Activated naive CD4-positive, alpha-beta T cell (primary cell): ENCODE measurements around the gene PPP1R18.

Experiments used
- DNase-seq, 4 experiments: peaks; one replicate each; lab custom pipeline; 2025; lab: John Stamatoyannopoulos, UW

PPP1R18 gene

DNA sequence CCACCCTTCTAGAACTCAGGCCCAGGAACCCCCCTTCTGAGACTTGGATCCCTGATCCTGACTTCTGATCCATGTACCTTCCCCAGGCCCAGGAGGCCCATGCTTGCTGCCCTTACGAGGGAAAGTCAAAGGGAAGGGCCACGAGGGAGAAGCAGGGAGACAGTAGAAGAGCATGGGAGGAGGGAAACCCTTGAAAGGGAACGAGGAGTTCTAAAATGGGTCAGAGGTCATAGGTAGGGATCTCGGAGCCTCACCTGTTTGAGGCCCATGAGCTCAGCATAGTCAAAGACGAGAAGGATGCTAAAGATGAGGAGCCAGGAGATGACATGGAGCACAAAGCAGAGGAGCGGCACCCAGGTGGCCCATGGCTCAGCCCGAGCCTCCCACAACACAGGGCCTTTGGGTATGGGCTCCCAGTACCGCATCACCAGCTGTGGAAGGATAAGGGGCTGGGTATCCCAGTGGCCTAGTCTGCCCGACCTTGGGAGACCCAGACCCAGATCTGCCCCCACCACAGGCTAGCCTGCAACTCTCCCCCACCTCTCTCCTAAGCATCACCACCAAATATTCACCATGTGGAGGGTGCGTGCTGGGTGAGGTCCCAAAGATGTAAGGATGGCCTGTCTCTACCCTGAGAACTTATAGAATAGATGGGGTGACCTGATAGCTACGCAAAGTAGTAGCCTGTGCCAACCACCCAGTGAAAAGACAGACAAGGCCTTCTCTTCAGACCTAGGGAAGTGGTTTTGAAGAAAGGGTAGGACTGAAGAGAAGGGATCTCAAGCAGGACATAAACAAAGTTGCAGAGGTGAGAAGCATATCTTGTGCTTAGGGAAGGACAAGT is 2.8 kb upstream of the PPP1R18 start:
- DNase-seq = no peak

DNA sequence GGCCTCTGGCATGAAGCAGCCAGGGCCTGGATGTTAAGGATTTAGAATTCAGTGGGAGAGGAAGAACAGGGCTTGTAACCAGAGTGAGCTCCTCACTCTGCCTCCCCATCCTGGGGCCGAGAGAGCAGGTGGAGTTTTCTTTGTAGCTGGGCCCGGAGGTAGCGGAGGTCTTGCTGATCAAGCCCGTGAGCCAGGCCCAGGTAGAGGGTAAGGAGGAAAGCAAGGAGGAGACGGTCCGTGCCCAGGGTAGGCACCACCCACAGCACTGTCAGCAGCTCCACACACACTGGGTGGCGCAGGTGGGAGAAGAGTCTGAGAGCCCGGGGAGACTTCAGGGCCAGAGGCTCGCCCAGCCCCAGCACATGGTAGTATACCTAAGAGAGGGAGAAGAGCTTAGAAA is 2.1 kb upstream of the PPP1R18 start:
- no peak for DNase-seq

DNA sequence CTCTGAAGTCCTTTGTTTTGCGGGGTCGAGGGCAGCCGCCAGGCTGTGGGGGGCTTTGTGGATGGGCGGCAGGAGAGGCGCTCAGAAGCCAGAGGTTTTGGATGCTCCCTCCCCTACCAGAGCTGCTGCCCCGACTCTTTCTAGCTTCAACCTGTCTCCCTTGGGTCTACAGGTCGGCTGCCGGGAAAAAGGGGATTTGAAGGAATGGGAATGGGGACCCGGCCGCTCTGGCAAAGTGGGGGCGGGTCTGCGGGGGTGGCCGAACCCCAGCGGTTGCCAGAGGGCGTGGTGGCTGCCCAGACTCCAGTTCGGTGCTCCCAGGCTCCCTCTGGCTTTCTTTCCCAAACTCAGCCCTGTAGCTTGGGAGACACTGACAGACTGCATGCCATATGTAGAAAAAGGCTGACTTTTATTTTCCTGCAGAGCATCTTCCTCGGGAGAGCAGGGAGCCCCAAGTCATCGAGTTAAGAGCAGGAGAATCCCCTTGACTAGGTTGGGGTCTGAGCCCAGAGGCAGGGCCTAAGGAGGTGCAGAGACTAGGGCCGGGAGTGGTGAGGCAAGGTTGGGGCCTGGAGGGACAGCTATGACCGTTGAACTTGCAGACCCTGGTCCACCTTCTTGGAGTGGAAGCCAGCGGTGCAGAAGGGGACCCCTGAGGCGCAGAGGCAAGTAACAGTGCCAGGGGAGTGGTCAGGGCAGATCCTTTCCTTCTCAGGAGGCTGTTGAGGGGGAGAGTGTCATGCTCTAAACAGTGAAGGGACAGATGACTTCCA is 1.4 kb upstream of the PPP1R18 start:
- DNase-seq = no peak

DNA sequence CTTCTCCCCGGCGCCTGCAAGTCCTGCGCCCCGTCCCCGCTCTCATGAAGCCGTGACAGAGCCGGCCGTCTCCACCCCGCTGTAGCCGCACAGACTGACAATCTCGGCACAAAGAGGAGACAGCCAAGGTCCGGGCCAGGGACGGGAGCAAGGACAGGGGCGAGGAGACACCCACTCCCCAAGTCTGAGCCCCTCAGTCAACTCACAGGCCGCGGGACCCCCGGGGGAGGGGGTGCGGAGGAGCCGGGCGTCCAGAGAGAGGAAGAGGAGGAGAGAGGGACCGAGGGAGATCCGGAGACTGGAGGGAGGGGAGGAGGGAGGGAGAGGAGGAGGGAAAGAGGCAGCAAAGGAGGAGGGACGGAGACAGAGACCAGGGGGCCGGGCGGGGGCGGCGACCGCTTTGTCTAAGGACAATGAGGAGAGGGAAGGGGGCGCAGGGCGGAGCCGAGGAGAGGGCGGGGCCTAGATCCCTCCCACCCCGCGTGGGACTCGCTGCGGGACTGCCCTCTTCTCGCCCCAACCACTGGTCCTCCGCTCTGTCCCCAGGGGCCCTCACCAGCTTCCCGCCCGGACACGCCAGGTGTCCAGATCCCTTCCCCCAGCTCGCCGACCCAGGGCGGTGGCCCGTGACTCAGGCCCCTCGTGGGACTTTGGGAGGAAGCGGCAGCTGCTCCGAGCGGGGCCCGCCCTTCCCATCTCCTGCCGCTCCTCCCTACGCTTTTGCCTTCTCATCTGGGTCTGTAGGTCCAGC is 638 bp upstream of the PPP1R18 start:
- DNase-seq = peak in 3 of 4 experiments; percentile 37 to 62 (median 47)

DNA sequence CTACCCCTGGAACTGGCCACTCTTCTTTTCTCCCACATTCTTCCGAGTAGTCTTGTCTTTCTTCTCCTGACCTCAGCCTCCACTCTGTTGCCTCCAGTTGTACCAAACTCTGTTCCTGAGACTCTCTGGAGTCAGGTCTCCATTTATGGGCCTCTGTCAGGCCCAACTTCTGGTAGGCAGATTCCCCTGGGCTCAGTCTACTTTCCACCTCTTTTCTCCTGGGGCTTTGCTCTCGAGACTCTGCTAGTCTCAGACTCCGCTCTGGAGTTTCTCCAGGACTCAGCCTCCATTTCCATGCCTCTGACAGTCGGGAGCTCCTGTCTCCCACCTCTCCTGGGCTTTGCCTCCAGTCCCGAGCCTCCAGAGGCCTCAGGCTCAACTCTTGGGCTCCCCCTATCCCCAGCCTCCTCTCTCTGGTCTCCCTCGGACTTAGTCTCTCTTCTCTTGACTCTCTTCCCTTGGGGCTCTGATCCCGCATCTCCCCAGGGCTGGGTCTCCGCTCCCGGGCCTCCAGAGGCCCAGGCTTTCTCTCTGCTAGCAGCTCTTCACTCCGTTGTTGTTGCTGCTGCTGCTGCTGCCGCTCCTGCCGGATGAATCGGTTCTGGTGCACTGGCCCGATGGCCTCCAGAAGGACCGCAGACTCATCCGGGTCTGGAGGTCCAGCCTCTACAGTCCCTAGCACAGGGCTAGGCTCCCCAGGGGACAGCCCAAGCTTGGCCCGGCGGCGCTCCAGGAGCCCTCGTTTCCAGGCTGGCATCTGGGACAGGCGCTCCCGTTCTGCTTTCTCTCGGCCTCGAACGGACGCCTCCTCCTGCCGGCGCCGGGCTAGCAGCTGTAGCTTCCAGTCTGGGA is 1.1 kb downstream of the PPP1R18 start:
- DNase-seq = no peak

DNA sequence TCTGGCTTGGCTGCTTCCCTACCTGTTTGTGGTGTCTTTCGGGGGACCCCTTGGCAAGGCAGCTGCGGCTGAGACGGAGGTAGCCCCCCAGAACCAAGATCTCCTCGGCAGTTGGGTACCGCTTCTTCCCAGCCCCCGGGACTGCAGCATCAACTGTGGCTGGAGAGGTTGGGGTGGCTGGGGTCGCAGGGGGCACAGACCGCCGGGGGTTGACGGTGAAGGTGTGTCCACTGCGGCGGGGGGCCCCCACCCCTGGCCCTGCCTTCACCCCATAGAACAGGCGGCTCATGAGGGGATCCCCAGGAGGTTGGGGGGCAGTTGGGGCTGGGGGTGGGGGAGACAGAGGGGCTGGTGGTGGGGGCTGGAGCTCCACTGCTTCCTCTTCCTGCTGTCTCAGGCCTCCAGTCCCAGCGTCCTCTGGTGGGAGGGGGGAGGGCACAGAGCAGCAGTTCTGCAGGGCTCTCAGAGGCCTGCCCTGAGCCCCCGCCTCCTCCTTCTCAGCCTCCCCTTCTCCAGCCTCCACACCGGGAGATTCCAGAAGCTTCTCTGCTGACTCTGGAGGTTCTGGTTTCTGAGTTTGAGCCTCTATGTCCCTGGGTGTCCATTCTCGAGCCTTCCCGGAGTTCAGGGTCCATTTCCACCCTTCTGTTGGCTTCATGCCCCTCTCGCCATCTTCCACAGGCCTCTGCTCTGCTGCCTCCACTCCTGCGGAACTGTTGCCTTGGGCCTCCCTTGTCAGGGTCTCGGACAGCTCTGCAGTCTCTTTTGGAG is 1.9 kb downstream of the PPP1R18 start:
- DNase-seq = peak in 2 of 4 experiments; percentile 22 to 41

DNA sequence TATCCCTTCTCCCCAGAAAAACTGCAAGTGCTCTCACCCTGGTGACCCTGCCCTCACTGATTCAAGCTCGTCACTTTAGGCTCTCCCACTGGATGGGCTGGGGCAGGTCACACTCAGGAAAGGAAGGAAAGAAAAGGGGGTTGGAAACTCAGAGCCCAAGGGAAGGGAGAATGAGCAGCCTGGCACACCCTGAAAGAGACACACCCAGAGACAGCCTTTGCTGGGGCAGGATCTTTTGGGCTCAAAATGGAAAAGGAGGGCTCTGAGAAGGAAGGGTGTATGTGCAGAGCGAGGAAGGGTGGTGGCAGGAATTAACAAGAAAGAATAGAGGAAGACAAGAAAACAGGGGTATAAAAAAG is 2.5 kb downstream of the PPP1R18 start:
- no peak for DNase-seq

DNA sequence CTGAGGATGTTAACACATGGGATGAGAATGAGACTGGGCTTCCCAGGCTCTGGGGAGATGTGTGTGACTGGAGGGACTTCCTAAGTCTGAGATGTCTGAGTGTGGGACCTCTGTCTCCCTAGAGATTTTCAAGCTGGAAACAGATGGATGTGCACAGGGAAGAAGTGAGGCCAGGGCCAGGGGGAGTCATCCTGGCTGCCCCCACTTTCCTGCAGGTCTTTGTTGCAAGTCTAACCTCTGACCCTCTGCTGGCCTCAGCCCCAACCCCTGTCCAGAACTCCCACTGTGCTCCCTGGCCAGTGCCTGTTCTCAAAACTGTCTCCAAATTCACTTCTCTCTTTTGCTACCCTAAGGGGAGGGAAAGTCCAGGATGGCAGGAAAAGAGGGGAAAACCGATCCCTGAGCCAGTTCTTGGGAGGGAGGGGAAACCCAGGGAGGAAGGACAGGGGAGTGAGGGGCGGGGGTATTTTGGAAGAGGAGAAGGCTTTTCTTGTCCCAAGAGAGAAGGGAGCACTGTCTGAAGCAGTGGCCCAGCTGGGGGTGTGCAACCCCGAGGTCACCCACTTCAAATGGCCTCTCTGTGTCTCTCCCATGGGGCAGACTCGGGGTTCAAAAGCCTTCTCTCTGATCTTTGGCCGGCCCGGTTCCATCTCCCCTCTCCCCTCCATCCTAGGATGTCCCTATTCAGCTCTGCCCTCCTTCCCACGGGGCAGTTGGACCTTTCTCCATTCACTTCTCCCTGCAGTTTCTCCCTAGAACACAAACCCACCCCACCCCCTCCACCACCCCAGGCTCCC is 3.1 kb downstream of the PPP1R18 start:
- no peak for DNase-seq

DNA sequence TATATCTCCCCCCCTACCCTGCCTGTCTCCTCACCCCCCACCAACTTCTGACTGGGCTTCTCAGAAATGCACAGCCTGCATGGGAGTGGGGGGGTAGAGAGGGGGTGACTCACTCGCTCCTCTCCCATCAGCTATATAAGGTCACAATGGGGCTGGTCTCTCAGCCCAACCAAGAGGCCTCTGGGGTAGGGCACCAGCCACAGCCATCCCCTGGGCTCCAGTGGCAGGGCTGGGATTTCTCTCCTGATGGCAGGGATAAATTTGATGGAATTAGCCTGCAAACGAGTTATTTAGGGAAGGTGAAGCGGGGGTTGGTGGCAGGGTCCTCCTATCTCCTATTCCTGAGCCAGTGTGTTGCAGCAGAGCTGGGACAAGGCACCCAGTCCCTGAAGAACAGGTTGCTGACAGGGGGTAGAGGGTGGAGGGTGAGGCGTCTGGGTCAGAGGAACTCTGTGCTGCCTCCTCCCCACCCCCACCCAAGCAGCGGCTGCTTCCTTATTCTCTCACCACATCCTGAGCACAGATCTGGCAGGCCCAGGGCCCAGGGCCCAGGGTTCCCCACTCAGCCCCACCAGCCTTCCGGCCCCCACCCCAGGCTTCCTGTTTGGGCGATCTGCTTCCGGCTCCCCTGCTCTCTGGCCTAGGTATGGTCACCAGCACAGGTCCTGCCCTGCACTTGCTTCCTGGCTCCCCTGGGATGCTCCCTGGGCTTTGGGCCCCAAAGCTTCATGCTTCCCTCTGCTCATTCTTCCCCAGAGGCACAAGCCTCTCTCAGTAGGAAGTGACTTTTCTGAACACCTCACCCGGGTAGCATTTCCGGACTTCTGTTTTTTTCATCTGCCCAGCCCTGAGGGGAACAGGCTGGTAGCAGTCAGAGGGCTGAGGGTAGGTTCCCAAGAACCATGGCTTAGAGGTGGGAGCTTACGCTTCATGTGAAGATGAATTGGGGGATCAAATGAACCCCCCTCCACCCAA is 4.0 kb downstream of the PPP1R18 start:
- peak; percentile 35 to 85 (median 64) for DNase-seq

DNA sequence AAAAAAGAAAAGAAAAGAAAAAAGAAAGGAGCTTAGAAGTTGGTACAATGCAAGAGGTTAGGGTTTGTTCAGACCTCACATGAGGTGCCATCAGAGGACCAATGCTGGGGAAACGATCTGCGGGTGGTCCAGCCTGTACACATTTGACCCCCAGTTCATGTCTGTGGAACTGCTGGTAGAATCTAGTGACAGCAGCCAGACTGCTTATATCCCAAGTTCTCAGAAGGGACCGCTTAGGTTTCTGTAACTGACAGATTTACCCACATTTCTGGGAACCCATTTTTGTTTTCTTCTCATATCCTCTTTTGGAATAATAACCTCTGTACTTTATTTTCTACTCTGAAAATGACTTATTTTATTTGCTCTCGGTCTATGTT is 4.7 kb downstream of the PPP1R18 start:
- DNase-seq = no peak

DNA sequence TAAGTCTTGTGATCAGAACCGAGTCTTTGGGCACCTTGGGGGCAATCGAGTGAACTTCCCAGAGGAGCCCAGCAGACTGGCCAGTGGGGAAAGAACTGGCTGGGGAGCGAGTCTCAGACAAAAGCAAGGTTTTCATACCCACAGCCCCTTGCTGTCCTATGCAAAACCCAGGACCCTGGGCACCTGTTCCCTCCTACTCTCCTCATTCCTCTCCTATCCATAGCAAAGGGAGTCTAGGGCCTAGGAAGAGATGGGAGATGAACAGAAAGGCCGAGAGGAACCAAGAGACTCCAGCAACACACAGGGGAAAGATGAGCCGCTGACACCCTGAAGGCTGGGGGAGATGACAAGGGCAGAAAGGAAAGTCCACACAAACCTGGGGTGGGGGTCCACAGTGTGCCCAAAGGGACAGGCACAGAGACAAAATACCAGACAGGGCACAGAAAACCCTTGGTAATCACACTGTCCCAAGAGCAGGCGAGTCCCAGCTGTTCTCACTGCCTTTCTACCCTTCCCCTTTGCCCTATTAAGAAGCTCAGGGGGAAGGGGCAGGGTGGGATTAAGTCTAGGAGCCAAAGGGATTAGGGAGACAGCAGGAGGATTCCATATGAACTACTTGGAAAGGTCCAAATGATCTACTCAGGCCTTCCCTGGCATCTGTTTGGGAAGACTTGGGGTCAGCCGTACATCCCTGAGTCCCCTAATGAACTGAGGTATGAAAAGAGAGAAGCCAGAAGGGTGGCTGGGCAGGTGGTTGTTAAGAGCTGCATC is 6.5 kb downstream of the PPP1R18 start:
- no peak for DNase-seq

DNA sequence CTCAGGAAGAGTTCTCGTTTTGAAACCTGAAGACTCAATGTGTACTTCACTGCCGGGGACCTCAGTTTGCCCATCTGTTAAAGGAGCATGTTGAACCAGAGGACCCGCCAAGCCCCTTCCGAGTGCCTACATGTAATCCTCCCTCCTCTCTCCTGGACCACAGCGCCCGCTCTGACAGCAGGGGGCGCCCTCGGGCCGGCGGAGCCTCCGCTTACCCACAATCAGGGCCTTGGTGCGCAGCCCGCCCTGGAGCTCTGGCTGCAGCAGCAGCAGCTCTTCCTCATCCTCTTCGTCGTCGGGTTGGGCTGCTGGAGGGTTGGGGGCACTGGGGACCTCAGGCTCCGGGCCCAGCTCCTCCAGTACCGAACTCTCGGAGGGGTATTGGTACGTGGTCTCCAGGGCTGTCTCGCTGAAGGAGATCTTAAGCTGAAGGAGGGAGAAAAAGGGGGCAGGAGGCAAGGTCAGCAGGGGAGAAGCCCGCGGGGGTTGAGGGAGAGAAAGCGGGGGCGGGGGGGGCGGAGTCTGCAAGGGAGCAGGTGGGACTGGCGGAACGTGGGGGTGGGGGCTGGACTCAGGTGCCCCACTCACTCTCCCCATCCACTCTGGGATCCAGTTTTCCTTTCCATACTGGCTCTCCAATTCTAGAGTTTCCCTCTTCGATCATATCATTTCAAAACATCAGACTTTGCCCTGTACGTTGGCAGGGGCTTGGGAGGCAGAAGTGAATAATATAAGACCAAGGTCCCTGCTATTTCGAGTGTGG is 7.3 kb downstream of the PPP1R18 start:
- DNase-seq = peak; percentile 77 to 95 (median 93)

DNA sequence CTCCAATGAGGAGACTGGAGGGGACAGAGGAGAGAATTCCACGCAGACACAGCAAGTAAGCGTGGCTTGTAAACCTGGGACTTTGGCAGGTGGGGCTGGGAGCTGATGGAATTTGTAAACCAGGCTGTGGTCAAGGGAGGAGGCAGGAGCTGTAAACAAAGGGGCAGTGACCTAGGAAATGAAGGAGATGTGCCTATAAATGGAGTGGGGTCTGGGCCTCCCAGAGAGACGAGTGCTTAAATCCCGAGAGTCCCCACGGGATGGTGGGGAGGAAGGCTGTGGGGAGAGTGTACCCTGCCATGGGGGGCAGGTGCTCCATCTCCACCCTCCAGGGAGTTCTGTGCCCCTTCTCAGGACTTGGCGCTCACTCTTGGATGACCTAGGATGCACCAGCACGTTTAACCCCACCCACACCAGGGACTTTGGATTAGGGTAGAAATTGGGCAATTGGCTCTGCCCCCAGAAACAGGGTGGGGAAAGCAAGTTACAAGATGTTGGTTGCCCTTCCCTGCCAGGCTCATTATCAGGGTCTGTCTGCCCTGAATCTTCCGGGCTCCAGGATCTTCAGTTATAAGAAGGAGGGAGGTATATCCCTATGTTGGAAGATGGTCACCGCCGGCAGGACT is 9.7 kb downstream of the PPP1R18 start:
- DNase-seq = no peak

DNA sequence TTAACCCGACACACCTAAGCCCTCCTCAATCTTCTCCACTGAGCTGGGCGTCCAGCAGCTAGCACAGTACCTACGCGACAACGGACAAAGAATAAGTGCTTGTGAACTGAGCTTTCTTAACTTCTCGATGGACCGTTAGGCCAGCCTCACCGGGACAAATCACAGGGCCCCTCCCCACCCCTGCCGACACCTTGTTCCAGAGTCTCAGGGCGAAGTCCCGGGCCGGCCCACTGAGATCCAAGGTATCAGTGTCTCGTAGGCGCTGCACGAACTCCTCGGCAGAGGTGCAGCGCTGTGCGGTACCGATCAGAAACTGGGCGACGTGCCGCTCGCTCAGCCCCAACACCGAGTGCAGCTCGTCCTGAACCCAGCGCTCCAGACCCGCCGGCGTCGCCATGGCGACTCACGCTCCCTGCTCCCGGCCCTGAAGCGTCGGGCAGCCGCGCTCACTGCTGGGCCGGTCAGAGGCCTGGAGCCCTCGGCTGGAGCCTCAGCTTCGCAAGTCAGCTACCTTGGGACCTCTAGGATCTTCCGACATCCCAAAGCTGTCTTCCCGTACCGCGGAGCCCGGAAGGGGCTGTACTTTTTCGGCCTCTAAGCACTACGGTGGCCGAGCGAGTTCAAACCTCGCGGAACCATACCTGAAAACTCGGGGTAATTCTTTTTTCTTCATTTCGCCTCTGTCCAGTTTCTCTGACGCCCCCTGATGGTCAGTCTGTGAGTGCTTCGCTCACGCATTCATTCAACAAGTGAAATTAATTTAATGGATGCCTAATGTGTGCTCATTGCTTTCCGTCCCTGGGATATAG is 13.8 kb downstream of the PPP1R18 start, which contains the start of gene DHX16:
Gene DHX16, minus strand, starts transcription at position 562 of the 809 bp plus-strand sequence. Its CDS starts 165 bp downstream, at position 397.
- DNase-seq = peak; percentile 60 to 78 (median 70)

DNA sequence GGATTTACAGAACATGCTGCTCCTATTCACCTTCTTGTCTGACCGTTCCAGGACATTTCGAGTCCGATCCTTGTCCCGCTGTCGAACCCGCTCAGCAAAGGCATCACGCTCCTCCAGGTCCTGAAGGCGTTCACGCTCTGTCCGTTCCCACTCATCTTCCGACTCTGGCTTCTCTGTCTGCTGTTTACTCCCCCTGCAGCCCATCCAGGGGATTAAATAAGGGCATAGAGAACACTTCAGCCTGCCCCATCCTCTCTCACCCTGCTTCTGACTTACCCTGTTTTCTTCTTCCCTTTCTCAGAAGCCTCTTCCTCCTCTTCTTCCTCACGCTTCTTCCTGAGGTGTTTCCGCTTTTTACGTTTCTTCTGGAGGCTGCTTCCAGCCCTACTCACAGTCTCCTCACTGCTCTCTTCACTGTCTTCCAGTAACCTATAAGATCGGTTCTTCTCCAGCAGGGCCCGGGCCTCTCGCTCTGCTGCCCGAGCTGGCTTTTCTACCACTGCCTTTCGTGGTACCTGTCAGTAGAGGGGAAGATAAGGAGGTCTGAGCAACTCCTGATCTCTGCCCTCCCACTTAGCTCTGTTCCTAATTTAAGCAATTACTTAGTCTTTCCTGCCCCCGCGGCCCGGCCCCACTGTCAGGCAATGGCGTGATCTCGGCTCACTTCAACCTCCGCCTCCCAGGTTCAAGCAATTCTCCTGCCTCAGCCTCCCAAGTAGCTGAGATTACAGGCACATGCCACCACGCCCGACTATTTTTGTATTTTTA is 15.5 kb downstream of the PPP1R18 start:
- DNase-seq = no peak
